ENCODE results near the gene CBLN2.

The CBLN2 gene

DNA sequence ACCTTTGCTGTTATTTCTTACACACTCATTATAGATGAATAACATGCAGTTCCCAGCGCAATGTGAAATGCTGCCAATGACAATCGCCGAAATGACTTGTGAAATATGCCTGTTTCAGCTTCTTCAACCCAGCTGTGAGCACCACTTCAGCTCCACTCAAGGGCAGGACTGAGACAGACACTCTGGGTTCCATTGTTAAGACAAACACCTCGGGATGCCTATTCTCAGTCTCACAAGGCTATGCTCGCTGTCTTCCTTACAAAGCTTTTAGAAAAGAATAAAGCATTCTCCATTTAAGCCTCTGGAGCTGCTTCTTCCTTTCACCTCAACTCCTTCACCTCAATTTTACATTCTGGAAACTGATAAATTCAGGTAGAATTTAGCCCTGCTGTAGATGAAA lies 4.2 kb downstream of the CBLN2 start:
- no peak overlapping the region for H3K4me3 ChIP-seq (ENCODE audit: low read depth, low read length)
- TF ChIP-seq, protein P1, sequence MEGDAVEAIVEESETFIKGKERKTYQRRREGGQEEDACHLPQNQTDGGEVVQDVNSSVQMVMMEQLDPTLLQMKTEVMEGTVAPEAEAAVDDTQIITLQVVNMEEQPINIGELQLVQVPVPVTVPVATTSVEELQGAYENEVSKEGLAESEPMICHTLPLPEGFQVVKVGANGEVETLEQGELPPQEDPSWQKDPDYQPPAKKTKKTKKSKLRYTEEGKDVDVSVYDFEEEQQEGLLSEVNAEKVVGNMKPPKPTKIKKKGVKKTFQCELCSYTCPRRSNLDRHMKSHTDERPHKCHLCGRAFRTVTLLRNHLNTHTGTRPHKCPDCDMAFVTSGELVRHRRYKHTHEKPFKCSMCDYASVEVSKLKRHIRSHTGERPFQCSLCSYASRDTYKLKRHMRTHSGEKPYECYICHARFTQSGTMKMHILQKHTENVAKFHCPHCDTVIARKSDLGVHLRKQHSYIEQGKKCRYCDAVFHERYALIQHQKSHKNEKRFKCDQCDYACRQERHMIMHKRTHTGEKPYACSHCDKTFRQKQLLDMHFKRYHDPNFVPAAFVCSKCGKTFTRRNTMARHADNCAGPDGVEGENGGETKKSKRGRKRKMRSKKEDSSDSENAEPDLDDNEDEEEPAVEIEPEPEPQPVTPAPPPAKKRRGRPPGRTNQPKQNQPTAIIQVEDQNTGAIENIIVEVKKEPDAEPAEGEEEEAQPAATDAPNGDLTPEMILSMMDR (IDR thresholded peaks at IDR 0.05; ENCODE audit: insufficient read depth, low read length, missing control alignments): no peak
- POLR2A ChIA-PET: no interaction called here
- CTCF ChIA-PET: no interaction called here
- no peak for DNase-seq (ENCODE audit: low read depth, low spot score)

DNA sequence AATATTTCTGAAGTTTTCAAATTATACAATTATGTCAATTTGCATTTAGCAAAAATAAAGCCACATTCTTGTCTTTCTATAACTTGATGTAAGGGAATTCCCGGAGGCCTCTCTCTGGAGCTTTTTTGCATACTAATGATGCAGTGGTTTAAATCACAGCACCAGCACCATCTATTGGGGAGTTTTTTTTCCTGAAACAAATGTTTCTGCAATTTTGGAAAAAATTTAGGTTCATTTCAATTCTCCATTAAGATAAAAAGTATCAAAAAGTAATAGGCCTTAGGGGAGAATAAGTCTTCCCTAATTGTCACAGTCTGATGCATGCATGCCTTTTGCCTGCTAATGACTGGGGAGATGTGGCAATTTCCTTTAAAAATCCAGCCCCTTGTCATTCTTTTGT lies 13.5 kb downstream of the CBLN2 start:
- H3K4me3 ChIP-seq (ENCODE audit: low read depth, low read length): no peak overlapping the region
- DNase-seq (ENCODE audit: low read depth, low spot score): no peak
- ChIA-PET CTCF (no interaction called here), POLR2A (no interaction called here)
- TF ChIP-seq, protein P1 (IDR thresholded peaks at IDR 0.05; ENCODE audit: insufficient read depth, low read length, missing control alignments): no peak

DNA sequence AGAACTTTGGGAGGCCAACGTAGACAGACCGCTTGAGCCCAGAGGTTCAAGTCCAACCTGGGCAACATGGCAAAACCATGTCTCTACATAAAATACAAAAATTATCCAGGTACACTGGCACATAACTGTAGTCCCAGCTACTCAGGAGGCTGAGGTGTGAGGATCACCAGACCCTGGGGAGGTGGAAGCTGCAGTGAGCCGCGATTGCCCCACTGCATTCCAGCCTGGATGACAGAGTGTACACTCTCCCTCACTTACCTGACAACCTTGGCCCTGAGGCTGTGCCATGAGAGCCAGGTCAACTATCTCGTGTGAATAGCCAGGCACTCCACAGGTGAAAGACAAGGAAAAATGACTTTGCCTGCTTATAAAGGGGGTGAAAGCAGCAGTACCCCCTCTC lies 39.3 kb downstream of the CBLN2 start:
- TF ChIP-seq, protein P1 (IDR thresholded peaks at IDR 0.05; ENCODE audit: insufficient read depth, low read length, missing control alignments): no peak
- H3K4me3 ChIP-seq (ENCODE audit: low read depth, low read length): no peak overlapping the region
- ChIA-PET POLR2A (no interaction called here), CTCF (no interaction called here)
- no peak for DNase-seq (ENCODE audit: low read depth, low spot score)

DNA sequence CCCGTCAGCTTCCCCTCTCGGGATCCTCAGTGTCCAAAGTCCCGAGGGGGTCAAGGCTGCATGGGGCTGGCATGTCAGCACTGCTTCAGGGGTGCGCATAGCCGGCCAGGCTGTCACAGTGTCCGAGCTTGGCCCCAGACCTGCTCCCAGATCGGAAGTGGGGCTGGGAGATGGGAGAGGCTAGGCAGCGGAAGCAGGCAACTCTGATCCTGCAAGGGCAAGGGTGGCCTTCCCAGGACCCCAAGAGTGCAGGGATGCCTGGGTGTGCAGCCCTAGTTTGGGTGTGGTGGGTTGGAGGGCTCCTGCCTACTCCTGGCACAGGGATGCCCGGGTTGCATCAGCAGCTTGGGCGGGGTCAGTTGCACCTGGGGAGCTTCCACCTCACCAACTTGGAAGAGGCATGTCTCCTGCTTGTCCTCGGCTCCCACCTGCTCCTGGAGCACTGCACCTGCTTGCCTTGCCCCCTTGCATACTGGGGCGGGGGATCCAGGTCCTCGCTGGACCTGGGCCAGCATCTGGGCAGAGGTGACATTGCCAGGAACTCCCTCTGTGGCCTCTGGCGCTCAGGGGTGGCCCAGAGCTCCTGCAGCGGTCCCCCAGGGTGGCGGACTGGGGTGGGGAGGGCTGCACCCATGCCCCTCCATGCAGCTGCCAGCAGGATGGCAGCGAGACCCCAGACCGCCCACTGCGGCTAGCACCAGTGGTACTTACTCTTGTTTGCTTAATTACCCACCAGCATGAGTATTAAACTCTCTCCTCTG lies 41.3 kb downstream of the CBLN2 start:
- ChIA-PET POLR2A (no interaction called here), CTCF (no interaction called here)
- TF ChIP-seq, protein P1 (IDR thresholded peaks at IDR 0.05; ENCODE audit: insufficient read depth, low read length, missing control alignments): no peak
- no peak for DNase-seq (ENCODE audit: low read depth, low spot score)
- H3K4me3 ChIP-seq (ENCODE audit: low read depth, low read length): no peak overlapping the region

DNA sequence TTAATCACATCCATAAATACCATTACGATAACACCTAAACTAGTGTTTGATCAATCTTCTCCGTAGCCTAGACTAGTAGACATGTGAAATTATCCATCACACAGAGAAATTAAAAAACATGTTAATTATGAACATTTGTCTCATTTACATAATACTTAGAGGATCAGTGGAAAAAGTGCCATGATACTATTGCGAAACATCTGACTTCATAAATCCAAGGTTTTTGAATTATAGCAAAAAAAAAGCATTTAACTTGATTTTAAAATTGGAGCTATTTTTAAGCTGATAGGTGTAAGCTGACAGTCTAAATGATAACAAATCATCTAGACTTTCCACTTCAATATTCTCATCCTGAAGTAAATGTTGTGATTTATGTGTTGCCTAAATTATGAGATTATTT lies 51.6 kb downstream of the CBLN2 start:
- POLR2A ChIA-PET: no interaction called here
- DNase-seq (ENCODE audit: low read depth, low spot score): no peak
- CTCF ChIA-PET: no interaction called here
- TF ChIP-seq, protein P1 (IDR thresholded peaks at IDR 0.05; ENCODE audit: insufficient read depth, low read length, missing control alignments): no peak
- H3K4me3 ChIP-seq (ENCODE audit: low read depth, low read length): no peak overlapping the region
